IMR-90 (cell line): ENCODE data around the gene FAM240A. TPM values are rescaled to one million over a fixed set of nuclear protein-coding genes. Genes with fewer than 3 reads are reported as not detected.

Experiments
- ATAC-seq: fragments of 200-7000 bp; cut with Tn5 transposase; 2 replicates; pipeline ENCODE4 v1.9.1; 2020; ENCODE audit warnings: low read depth, mild to moderate bottlenecking, moderate library complexity
- BruUV-seq: library from RNA; stranded (reverse); fragments of 400-500 nt; replicated peaks from 2 replicates; lab custom pipeline; 2021; lab: Mats Ljungman, UMichigan
- CTCF ChIA-PET: fragments of 300-600 bp; formaldehyde crosslinking; extraction: SDS; loops from one replicate; lab custom pipeline; 2021; ENCODE audit warnings: antibody characterized with exemption; lab: Yijun Ruan, JAX
- POLR2A ChIA-PET: fragments of 300-600 bp; sonication (Branson Sonifier 250); formaldehyde crosslinking; loops from one replicate; lab custom pipeline; 2022; ENCODE audit warnings: antibody characterized with exemption; ENCODE audit not compliant: unreplicated experiment; lab: Charles Lee
- DNase-seq: peaks from one replicate; pipeline ENCODE4 v3.0.0; 2013
- H2AFZ ChIP-seq: replicated peaks from 2 replicates; pipeline ENCODE3; 2013; ENCODE audit warnings: low read length, mild to moderate bottlenecking; ENCODE audit not compliant: poor library complexity
- H2AK5ac ChIP-seq: 2 replicates; pipeline ENCODE4 v1.6.1; 2013; ENCODE audit warnings: low read depth, low read length, inconsistent platforms
- H2AK9ac ChIP-seq: replicated peaks from 2 replicates; pipeline ENCODE3; 2013; ENCODE audit warnings: mild to moderate bottlenecking, low read depth, low read length, moderate library complexity; ENCODE audit not compliant: poor library complexity
- H2BK120ac ChIP-seq: 2 replicates; pipeline ENCODE4 v1.6.1; 2013; ENCODE audit warnings: low read depth, low read length, inconsistent platforms
- H2BK15ac ChIP-seq: 3 replicates; pipeline ENCODE4 v1.6.1; 2013; ENCODE audit warnings: low read depth, low read length, inconsistent platforms
- H2BK20ac ChIP-seq: 2 replicates; pipeline ENCODE4 v1.6.1; 2013; ENCODE audit warnings: low read depth, mild to moderate bottlenecking, inconsistent platforms, low read length, moderate library complexity
- H2BK5ac ChIP-seq: 2 replicates; pipeline ENCODE4 v1.6.1; 2013; ENCODE audit warnings: mild to moderate bottlenecking, low read depth, low read length, inconsistent platforms; ENCODE audit not compliant: poor library complexity, severe bottlenecking
- H3K14ac ChIP-seq: replicated peaks from 2 replicates; pipeline ENCODE4 v1.6.1; 2013; ENCODE audit warnings: low read depth, low read length, inconsistent platforms
- H3K18ac ChIP-seq: 2 replicates; pipeline ENCODE4 v1.6.1; 2013; ENCODE audit warnings: low read depth, low read length, control low read depth
- H3K23ac ChIP-seq: 2 replicates; pipeline ENCODE4 v1.6.1; 2013; ENCODE audit warnings: low read depth, low read length, inconsistent platforms
- H3K27ac ChIP-seq: 2 replicates; pipeline ENCODE4 v1.5.1; 2013; ENCODE audit warnings: mild to moderate bottlenecking, control low read depth, low read length; ENCODE audit not compliant: insufficient read depth
- H3K27me3 ChIP-seq: 2 replicates; pipeline ENCODE4 v1.6.1; 2013; ENCODE audit warnings: low read length; ENCODE audit not compliant: control insufficient read depth, insufficient read depth
- H3K36me3 ChIP-seq: 2 replicates; pipeline ENCODE4 v1.6.1; 2013; ENCODE audit warnings: low read length, mixed read lengths; ENCODE audit not compliant: control insufficient read depth, insufficient read depth
- H3K4ac ChIP-seq: 2 replicates; pipeline ENCODE4 v1.6.1; 2013; ENCODE audit warnings: low read depth, low read length, inconsistent platforms
- H3K4me1 ChIP-seq: 2 replicates; pipeline ENCODE4 v1.6.1; 2013; ENCODE audit warnings: low read length, mixed read lengths; ENCODE audit not compliant: control insufficient read depth, insufficient read depth
- H3K4me2 ChIP-seq: 2 replicates; pipeline ENCODE4 v1.6.1; 2013; ENCODE audit warnings: low read depth, mild to moderate bottlenecking, control low read depth, low read length, moderate library complexity
- H3K4me3 ChIP-seq: 2 replicates; pipeline ENCODE4 v1.5.1; 2013; ENCODE audit warnings: low read depth, mild to moderate bottlenecking, control low read depth, low read length, moderate library complexity; ENCODE audit not compliant: insufficient read depth
- H3K56ac ChIP-seq: 2 replicates; pipeline ENCODE4 v1.6.1; 2013; ENCODE audit warnings: low read length, inconsistent platforms; ENCODE audit not compliant: insufficient read depth; ENCODE audit errors: extremely low read depth
- H3K79me1 ChIP-seq, 2 experiments: 2 replicates each; pipeline ENCODE4 v1.6.1; 2013; ENCODE audit warnings: low read length in 2 of 2, inconsistent platforms in 1 of 2, low read depth in 1 of 2
- H3K9ac ChIP-seq: 2 replicates; pipeline ENCODE4 v1.6.1; 2013; ENCODE audit warnings: low read depth, low read length, control low read depth
- H3K9me1 ChIP-seq: 2 replicates; pipeline ENCODE4 v1.6.1; 2013; ENCODE audit warnings: low read length, inconsistent platforms; ENCODE audit not compliant: insufficient read depth
- H3K9me3 ChIP-seq: 2 replicates; pipeline ENCODE4 v1.6.1; 2013; ENCODE audit warnings: low read length; ENCODE audit not compliant: control insufficient read depth, insufficient read depth
- H4K20me1 ChIP-seq: 2 replicates; pipeline ENCODE4 v1.6.1; 2013; ENCODE audit warnings: low read length, inconsistent platforms; ENCODE audit not compliant: insufficient read depth
- H4K5ac ChIP-seq: 2 replicates; pipeline ENCODE4 v1.6.1; 2013; ENCODE audit warnings: mild to moderate bottlenecking, low read depth, low read length, control low read depth
- H4K8ac ChIP-seq, 2 experiments: 2 replicates each; pipeline ENCODE4 v1.6.1; 2013; ENCODE audit warnings: low read depth in 2 of 2, low read length in 2 of 2, control low read depth in 1 of 2, inconsistent platforms in 1 of 2
- H4K91ac ChIP-seq: 2 replicates; pipeline ENCODE4 v1.6.1; 2013; ENCODE audit warnings: low read depth, low read length, inconsistent platforms; ENCODE audit not compliant: insufficient read depth
- BHLHE40 ChIP-seq: fragments of 150-350 bp; IDR thresholded peaks from 2 replicates; pipeline ENCODE4 v1.6.1; 2016; ENCODE audit warnings: mild to moderate bottlenecking, low read depth, low read length
- CEBPB ChIP-seq: IDR thresholded peaks from 2 replicates; pipeline ENCODE4 v1.6.1; 2012; ENCODE audit warnings: low read depth, low read length, improper control_type of control experiment
- CHD1 ChIP-seq: IDR thresholded peaks from 2 replicates; pipeline ENCODE4 v1.6.1; 2012; ENCODE audit warnings: low read depth, low read length, improper control_type of control experiment
- FOS ChIP-seq: fragments of 150-350 bp; IDR thresholded peaks from 2 replicates; pipeline ENCODE4 v1.6.1; 2016; ENCODE audit warnings: low read depth, low read length
- MAFK ChIP-seq: IDR thresholded peaks from 2 replicates; pipeline ENCODE4 v1.6.1; 2012; ENCODE audit warnings: low read depth, low read length, improper control_type of control experiment
- MXI1 ChIP-seq: IDR thresholded peaks from 2 replicates; pipeline ENCODE4 v1.6.1; 2012; ENCODE audit warnings: low read depth, mild to moderate bottlenecking, low read length, moderate library complexity, borderline replicate concordance
- NFE2L2 ChIP-seq: fragments of 150-350 bp; IDR thresholded peaks from 2 replicates; pipeline ENCODE4 v1.6.1; 2016; ENCODE audit warnings: low read depth, mild to moderate bottlenecking, low read length
- POLR2A ChIP-seq: IDR thresholded peaks from 2 replicates; pipeline ENCODE4 v1.6.1; 2012; ENCODE audit warnings: mild to moderate bottlenecking, low read depth, low read length
- RAD21 ChIP-seq: IDR thresholded peaks from 2 replicates; pipeline ENCODE4 v1.6.1; 2012; ENCODE audit warnings: low read length, improper control_type of control experiment
- RCOR1 ChIP-seq: IDR thresholded peaks from 2 replicates; pipeline ENCODE4 v1.6.1; 2012; ENCODE audit warnings: mild to moderate bottlenecking, low read length, improper control_type of control experiment; ENCODE audit not compliant: insufficient replicate concordance
- RFX5 ChIP-seq: IDR thresholded peaks from 2 replicates; pipeline ENCODE4 v1.8.0; 2012; ENCODE audit warnings: low read depth, mild to moderate bottlenecking, low read length, moderate library complexity
- SMC3 ChIP-seq: fragments of 150-350 bp; IDR thresholded peaks from 2 replicates; pipeline ENCODE4 v1.6.1; 2016; ENCODE audit warnings: low read depth, mild to moderate bottlenecking, antibody characterized with exemption, low read length, moderate library complexity
- WGBS, 2 experiments: methylation state at CpG; one replicate each; pipeline versions ENCODE4 v1.1.5 to v1.1.7; 2013; ENCODE audit warnings: missing lambda C conversion rate in 2 of 2; ENCODE audit not compliant: insufficient read length in 1 of 2; ENCODE audit errors: extremely low coverage in 2 of 2; 5-methylcytosine and 5-hydroxymethylcytosine counted together
- dilution Hi-C: fragments of 300-500 bp; cut with HindIII; formaldehyde crosslinking; loops from one replicate; pipeline ENCODE4 v1.14.3; 2018; ENCODE audit warnings: low sequenced_read_pairs; ENCODE audit not compliant: unreplicated experiment
- in situ Hi-C: fragments of 300-500 bp; cut with MboI; formaldehyde crosslinking; loops from 3 replicates; pipeline ENCODE4 v1.14.3; 2019; ENCODE audit warnings: low sequenced_read_pairs, inconsistent platforms, mixed read lengths
- intact Hi-C: fragments of 100-400 bp; cut with micrococcal nuclease; formaldehyde crosslinking; loops from 2 replicates; pipeline ENCODE4 v1.10.0; 2022
- polyA plus RNA-seq, 3 experiments: library from polyadenylated mRNA; depleted of rRNA; stranded (reverse); fragments of >200 nt; gene quantifications; 2 replicates each; pipeline ENCODE4 v1.2.3, GENCODE V29; 2012; ENCODE audit warnings: low replicate concordance in 1 of 3
- total RNA-seq: library from RNA; depleted of rRNA; stranded (reverse); fragments of >200 nt; gene quantifications from 2 replicates; pipeline ENCODE4 v1.2.3, GENCODE V29; 2012
- TF ChIP-seq, protein P1 (sequence below): conservative IDR thresholded peaks from 2 replicates; pipeline ENCODE4 v1.5.1; 2012; ENCODE audit warnings: mild to moderate bottlenecking, low read depth, low read length, improper control_type of control experiment
- TF ChIP-seq, protein P2 (sequence below): fragments of 150-350 bp; IDR thresholded peaks from 2 replicates; pipeline ENCODE4 v1.6.1; 2017; ENCODE audit warnings: mild to moderate bottlenecking, antibody characterized with exemption, low read length, low read depth
- TF ChIP-seq, protein P3 (sequence below): fragments of 150-350 bp; IDR thresholded peaks from 2 replicates; pipeline ENCODE4 v1.6.1; 2016; ENCODE audit warnings: low read depth, mild to moderate bottlenecking, low read length, moderate library complexity, borderline replicate concordance

The FAM240A gene
- total and polyA plus RNA-seq, 2 of the 4 experiments (the other 2 are of a cell fraction) = not detected

DNA sequence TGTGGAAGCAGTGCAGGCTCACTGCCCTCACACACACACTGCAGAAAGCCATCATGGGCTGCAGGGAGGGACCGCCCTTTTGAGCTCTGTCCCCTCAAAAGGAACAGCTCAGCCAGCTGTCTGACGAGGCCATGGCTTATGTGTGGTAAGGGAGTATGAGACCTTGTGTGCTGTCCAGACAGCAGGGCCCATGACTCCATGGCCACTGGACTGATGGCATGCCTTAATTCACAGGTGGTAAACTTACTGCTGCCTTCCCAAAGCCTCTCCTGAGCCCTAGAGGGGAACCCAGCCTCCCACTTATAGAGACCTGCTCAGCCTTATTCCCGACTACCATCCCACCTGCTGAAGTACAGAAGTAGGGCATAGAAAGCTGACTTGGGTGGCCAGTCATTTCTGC is 5.6 kb downstream of the FAM240A start:
- H3K4me3 ChIP-seq = no peak overlapping the region
- intact Hi-C loops (no loop called here), dilution Hi-C loops (no loop called here), in situ Hi-C loops (no loop called here)
- H3K9ac ChIP-seq = no peak overlapping the region
- no peak overlapping the region for H3K4ac ChIP-seq
- no peak overlapping the region for H3K56ac ChIP-seq
- no peaks in the 10 kb centered on the region; the same call in 1 of the 2 replicates for H3K4me1 ChIP-seq
- no peak overlapping the region for H2BK5ac ChIP-seq
- H3K36me3 ChIP-seq = no peaks in the 10 kb centered on the region
- ATAC-seq = no peak
- H3K23ac ChIP-seq = no peak overlapping the region
- H4K91ac ChIP-seq = no peak overlapping the region
- CTCF ChIA-PET = no interaction called here
- no peaks in the 10 kb centered on the region for H4K20me1 ChIP-seq
- peaks cover 38% of the 10 kb centered on the region for H3K27me3 ChIP-seq
- H3K14ac ChIP-seq = no peak overlapping the region
- no peak overlapping the region; the same call in 1 of the 2 replicates for H2AK5ac ChIP-seq
- no TSS peak for BruUV-seq
- no peak overlapping the region for H3K18ac ChIP-seq
- no peak overlapping the region for H4K5ac ChIP-seq
- TF ChIP-seq SMC3 (no peak), MAFK (no peak), RFX5 (no peak), MXI1 (no peak), BHLHE40 (no peak), NFE2L2 (no peak), RAD21 (no peak), FOS (no peak), CEBPB (no peak), CHD1 (no peak), RCOR1 (no peak), POLR2A (no peak)
- TF ChIP-seq, protein P1, sequence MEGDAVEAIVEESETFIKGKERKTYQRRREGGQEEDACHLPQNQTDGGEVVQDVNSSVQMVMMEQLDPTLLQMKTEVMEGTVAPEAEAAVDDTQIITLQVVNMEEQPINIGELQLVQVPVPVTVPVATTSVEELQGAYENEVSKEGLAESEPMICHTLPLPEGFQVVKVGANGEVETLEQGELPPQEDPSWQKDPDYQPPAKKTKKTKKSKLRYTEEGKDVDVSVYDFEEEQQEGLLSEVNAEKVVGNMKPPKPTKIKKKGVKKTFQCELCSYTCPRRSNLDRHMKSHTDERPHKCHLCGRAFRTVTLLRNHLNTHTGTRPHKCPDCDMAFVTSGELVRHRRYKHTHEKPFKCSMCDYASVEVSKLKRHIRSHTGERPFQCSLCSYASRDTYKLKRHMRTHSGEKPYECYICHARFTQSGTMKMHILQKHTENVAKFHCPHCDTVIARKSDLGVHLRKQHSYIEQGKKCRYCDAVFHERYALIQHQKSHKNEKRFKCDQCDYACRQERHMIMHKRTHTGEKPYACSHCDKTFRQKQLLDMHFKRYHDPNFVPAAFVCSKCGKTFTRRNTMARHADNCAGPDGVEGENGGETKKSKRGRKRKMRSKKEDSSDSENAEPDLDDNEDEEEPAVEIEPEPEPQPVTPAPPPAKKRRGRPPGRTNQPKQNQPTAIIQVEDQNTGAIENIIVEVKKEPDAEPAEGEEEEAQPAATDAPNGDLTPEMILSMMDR = no peak
- TF ChIP-seq, protein P2, sequence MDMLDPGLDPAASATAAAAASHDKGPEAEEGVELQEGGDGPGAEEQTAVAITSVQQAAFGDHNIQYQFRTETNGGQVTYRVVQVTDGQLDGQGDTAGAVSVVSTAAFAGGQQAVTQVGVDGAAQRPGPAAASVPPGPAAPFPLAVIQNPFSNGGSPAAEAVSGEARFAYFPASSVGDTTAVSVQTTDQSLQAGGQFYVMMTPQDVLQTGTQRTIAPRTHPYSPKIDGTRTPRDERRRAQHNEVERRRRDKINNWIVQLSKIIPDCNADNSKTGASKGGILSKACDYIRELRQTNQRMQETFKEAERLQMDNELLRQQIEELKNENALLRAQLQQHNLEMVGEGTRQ = no peak
- TF ChIP-seq, protein P3, sequence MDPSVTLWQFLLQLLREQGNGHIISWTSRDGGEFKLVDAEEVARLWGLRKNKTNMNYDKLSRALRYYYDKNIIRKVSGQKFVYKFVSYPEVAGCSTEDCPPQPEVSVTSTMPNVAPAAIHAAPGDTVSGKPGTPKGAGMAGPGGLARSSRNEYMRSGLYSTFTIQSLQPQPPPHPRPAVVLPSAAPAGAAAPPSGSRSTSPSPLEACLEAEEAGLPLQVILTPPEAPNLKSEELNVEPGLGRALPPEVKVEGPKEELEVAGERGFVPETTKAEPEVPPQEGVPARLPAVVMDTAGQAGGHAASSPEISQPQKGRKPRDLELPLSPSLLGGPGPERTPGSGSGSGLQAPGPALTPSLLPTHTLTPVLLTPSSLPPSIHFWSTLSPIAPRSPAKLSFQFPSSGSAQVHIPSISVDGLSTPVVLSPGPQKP = no peak
- H3K27ac ChIP-seq = no peak overlapping the region
- DNase-seq = no peak
- H3K9me1 ChIP-seq = no peaks in the 10 kb centered on the region
- H3K4me2 ChIP-seq = no peak overlapping the region
- H2AFZ ChIP-seq = no peak overlapping the region
- WGBS, 2 experiments = no CpG with 5 or more reads among the region's 3 CpGs
- no peak overlapping the region for H2BK20ac ChIP-seq
- H2BK15ac ChIP-seq = no peak overlapping the region
- no peak overlapping the region for H2AK9ac ChIP-seq
- no peaks in the 10 kb centered on the region for H3K9me3 ChIP-seq
- POLR2A ChIA-PET = no interaction called here
- H4K8ac ChIP-seq = no peak overlapping the region
- H3K79me1 ChIP-seq = no peaks in the 10 kb centered on the region
- no peak overlapping the region for H2BK120ac ChIP-seq
